ENCODE measurements around the gene CLEC9A. TPM values are rescaled to one million over a fixed set of nuclear protein-coding genes. Genes with fewer than 3 reads are reported as not detected.
"Not testable (repeated sequence)": the region's sequence is repeated elsewhere in the genome, so short reads cannot be mapped to it uniquely, and the experiment has no call there.

Gene CLEC9A
- total RNA-seq: 0.99 TPM

GRCh38 chr12:10030446-10030845 is at the start of gene CLEC9A:
TSS of gene CLEC9A (plus strand) at chr12:10030682. CDS start at chr12:10052688, 22,006 bp downstream.
- no peak for DNase-seq

DNA sequence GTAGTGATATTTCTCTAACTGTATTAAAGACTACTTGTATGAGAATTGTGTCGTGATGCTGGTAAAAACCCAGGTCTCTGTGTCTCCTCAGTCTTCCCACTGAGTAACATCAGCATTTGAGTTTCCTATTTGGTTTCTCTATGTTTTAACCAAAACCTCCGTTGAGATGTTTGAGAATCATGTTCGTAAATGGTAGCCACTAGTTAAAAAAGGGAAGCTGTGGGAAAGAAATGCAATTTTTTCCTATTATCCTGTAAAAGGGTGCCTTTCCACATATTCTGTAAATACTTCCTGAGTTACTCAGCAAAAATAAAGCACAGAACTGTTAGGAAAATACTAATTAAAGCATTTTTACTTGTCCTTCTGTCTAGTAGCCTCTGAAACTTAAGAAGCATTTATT is 38.6 kb upstream of the CLEC9A start:
- no peak for DNase-seq

- no peak for DNase-seq
These were observed 38.2 kb upstream of the CLEC9A start for GRCh38 chr12:9992296-9992695.

- DNase-seq: no peak
These were observed 31.5 kb upstream of the CLEC9A start, which contains the start of gene CLEC1B for GRCh38 chr12:9999016-9999415. TSS of gene CLEC1B (minus strand) at chr12:9999121. CDS start at chr12:9999100, 21 bp downstream.

DNA sequence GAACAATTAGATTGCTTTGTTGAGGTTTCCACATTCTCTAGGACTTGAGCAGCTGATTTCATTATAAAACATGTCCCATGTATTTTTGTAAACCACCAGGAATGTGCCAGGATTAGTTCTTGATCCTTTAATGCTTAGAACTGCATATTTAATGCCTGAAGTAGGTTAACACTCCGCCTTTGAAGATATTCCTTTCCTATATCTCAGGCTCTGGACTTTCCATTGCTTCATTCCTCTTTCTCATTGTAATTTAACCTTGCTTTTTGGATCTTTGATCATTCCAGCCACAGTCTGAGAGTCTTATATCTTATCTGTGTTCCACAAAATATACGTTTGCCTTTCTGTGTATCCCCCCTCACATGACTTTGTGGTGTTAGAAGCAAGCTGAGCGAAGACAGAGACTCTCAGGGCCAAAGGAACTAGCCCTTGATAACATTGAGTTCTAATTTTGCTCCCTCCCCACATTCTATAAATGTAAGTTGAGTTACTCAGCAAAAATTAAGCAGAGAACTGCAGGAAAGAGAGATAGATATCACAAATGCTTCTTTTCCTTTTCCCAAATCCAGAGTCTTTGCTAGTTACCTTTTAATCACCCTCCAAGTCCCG is 29.2 kb upstream of the CLEC9A start:
- no peak for DNase-seq

- DNase-seq: no peak
These were observed 17.7 kb upstream of the CLEC9A start for GRCh38 chr12:10012630-10013330.

GRCh38 chr12:10015450-10015849 is 15.0 kb upstream of the CLEC9A start:
- no peak for DNase-seq

DNA sequence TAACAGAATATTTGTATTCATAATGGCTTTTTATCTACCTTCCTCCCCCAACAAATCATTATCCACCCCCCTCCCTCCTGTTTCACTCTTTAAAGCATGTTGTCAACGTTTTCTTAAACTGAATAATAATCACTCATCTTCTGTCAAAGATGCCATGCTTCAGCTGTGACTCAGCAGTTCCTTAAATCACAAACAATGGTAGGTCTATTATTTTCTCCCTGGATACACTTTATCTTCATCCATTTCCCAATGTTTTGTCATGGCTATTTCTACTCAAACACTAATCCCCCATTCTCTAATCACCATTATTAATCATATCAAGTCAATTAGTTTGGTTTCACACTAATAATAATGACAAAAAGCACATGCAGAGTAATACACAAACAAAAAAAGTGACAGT is 13.6 kb upstream of the CLEC9A start:
- no peak for DNase-seq

GRCh38 chr12:10018386-10018785 is 12.1 kb upstream of the CLEC9A start:
- no peak for DNase-seq

GRCh38 chr12:10021342-10021741 is 9.1 kb upstream of the CLEC9A start:
- DNase-seq: no peak

GRCh38 chr12:10025236-10025635 is 5.2 kb upstream of the CLEC9A start:
- no peak for DNase-seq

DNA sequence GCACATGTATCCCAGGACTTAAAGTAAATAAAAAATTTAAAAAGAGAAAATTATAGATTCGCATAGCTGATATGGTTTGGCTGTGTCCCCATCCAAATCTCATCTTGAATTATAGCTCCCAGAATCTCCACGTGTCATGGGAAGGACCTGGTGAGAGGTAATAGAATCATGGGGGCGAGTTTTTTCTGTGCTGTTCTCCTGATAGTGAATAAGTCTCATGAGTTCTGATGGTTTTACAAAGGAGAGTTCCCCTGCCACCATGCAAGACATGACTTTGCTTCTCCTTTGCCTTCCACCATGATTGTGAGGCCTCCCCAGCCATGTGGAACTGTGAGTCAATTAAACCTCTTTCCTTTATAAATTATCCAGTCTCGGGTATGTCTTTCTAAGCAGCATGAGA is 3.8 kb upstream of the CLEC9A start:
- DNase-seq: not testable (repeated sequence)

DNA sequence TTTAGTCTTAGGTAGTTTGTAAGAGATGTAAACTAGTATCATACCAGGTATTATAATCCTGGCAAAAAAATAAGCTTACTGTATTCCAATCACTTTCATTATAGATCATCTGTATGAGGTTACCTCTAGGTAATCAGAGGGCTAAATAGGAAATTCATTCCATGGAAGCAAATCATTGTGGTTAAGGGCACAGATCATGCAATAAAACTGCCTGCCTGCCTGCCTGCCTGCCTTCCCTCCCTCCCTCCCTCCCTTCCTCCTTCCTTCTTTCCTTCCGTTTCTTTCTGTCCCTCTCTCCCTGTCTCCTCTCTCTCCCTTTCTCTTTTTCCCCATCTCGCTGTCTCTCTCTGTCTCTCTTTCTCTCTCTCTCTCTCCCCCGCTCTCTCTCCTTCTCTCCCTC is 3.2 kb upstream of the CLEC9A start:
- DNase-seq: no peak

DNA sequence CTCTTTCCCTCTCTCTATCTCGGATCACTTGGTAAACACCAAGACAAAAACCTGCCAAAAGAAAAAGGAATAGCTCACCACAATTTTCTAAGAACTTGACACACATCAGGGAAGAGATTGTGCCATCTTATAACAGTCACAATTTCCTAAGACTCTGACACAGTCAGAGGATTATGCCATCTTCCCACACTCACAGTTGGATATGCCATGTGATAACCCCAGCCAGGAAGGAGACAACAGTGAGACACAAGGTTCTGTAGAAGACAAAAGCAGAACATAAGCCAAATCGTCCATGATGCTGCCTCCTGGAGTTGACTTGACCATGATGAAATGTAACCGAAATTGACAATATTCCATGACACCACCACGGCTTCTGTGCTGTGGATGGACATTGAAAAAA is 2.8 kb upstream of the CLEC9A start:
- DNase-seq: no peak

DNA sequence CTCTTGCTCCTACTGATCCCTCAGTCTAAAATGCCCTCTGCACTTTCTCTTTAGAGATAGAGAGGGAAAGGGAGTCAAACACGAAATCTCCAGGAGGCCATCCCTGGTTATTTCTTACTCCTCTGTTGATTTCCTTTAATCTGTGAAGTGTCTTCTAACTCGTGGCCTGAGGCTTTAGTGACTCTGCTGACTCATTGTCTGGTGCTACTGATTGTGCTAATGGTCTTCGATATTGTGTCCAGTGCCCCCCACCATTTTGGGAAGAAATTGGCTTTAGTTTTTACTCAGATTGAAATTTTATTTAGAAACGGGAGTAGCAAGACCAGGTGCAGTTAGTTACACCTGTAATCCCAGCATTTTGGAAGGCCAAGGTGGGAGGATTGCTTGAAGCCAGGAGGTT is 839 bp downstream of the CLEC9A start:
- no peak for DNase-seq

GRCh38 chr12:10031771-10032175 is 1.3 kb downstream of the CLEC9A start:
- DNase-seq: no peak

- no peak for DNase-seq
These were observed 3.5 kb downstream of the CLEC9A start for GRCh38 chr12:10033783-10034545.

DNA sequence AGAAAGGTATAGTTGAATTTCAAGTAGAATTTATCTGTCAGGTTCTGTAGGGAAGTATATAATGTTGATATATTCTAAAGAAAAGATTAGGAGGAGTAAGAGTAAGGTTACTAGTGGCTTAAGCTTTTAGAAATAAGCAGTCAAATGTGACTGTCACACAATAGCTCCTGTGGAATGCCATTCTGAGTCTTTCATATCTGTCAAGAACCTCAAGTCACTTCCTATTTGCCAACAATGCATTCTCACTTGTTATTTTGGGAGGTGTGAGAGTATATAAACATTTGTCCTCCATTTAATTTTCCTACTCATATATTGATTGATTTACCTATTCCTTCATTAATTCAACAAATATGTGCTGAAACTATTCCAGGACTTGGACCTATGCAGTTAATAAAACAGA is 11.7 kb downstream of the CLEC9A start:
- no peak for DNase-seq

DNA sequence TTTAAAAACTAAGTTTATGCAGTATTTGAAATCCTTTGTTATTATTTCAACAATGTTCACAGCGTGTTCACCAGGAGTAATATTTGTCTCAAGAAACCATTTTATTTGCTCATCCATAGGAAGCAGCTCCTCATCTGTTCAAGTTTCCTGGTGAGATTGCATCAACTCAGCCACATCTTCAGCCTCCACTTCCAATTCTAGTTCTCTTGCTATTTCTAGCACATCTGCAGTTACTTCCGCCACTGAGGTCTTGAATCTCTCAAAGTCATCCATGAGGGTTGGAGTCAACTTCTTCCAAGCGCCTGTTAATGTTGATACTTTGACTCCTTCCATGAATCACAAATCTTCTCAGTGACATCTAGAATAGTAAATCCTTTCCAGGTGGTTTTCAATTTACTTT is 18.0 kb downstream of the CLEC9A start:
- DNase-seq: no peak

DNA sequence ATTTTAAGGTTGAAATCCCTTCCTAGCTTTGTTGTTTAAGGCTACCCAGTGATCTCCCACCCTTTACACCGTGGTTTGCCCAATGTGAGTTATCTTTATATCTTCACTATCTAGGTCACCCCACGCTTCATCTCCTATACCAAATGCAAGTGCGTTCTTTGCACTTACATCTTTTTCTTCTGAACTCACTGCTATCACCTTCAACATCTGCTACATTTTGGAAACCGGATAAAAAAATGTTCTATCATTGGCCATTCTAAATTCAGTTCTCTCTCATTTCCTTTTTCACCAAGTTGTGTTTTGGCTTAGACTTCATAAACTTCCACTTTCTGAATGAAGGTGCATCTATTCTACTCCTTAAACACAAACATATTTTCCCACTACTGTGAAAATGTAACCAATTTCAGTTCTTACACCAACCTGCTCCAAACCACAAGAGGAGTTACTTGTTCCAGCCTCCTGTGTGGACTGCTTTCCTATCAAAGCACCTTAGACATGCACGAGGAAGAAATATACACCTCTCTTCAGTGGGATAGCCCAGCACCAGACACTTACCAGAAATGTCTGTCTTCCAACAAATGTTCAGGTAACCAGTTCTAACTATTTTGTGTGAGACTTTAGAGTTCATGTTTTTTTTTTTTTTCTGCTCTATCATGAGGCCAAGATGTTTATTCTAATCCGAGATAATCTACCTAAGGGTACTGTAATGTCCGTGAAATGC is 21.9 kb downstream of the CLEC9A start:
- DNase-seq: no peak

GRCh38 chr12:10058387-10058786 is 27.9 kb downstream of the CLEC9A start:
- DNase-seq: no peak

GRCh38 chr12:10065241-10065640 is 34.8 kb downstream of the CLEC9A start:
- no peak for DNase-seq

DNA sequence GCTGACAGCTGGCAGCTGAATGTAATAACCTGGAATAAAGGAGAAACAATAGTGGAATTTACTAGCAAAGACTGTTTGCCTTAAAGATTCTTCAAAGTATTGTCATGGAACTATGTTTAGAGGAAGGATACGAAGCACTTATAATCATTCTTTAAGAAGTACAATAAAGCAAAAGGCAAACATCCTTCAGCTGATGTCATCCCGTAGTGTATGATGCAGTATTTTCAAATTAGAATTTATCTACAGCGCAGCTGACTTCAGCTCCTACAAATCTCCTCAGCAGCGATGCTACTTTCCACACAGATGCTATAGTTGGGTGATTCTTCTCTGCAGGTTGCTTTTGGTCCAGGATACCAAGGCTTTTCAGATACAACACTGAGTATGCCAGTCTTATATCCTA is 36.8 kb downstream of the CLEC9A start:
- DNase-seq: no peak

Data from skin of body (tissue), 2 donors.